Neural cell (in vitro differentiated cells): Measurements from ENCODE around the gene PAX8. TPM values are rescaled to one million over a fixed set of nuclear protein-coding genes. Genes with fewer than 3 reads are reported as not detected.

ENCODE experiments used
- H2AFZ ChIP-seq: fragments of 200-600, 300-800 bp; sonication (generic), shearing (Covaris generic); 2 replicates; pipeline ENCODE4 v1.6.0; 2014; ENCODE audit warnings: low read depth, mild to moderate bottlenecking, antibody characterized with exemption, low read length, moderate library complexity
- H3F3A ChIP-seq: fragments of 200-600 bp; shearing (Covaris generic); 2 replicates; pipeline ENCODE4 v1.6.1; 2016; ENCODE audit warnings: mild to moderate bottlenecking, moderate library complexity, mixed read lengths, antibody characterized with exemption, low read length; ENCODE audit not compliant: insufficient read depth, poor library complexity, severe bottlenecking
- H3K27ac ChIP-seq: fragments of 200-600, 300-800 bp; sonication (generic), shearing (Covaris generic); 2 replicates; pipeline ENCODE4 v1.5.1; 2014; ENCODE audit warnings: mild to moderate bottlenecking, low read length, moderate library complexity
- H3K27me3 ChIP-seq: fragments of 300-800, 200-600 bp; sonication (generic), shearing (Covaris generic); 2 replicates; pipeline ENCODE4 v1.6.0; 2014; ENCODE audit warnings: mild to moderate bottlenecking, low read depth, low read length, moderate library complexity; ENCODE audit not compliant: insufficient read depth
- H3K36me3 ChIP-seq: fragments of 300-800, 200-600 bp; sonication (generic), shearing (Covaris generic); 2 replicates; pipeline ENCODE4 v1.5.1; 2014; ENCODE audit warnings: mild to moderate bottlenecking, antibody characterized with exemption, low read length, moderate library complexity; ENCODE audit not compliant: insufficient read depth
- H3K4me2 ChIP-seq: fragments of 300-800, 200-600 bp; sonication (generic), shearing (Covaris generic); 2 replicates; pipeline ENCODE4 v1.6.0; 2014; ENCODE audit warnings: mild to moderate bottlenecking, low read length
- H3K4me3 ChIP-seq: fragments of 300-800, 200-600 bp; sonication (generic), shearing (Covaris generic); 2 replicates; pipeline ENCODE4 v1.5.1; 2014; ENCODE audit warnings: mild to moderate bottlenecking, low read length, moderate library complexity
- H3K79me2 ChIP-seq: fragments of 200-600 bp; shearing (Covaris generic); replicated peaks from 2 replicates; pipeline ENCODE4 v1.6.0; 2014; ENCODE audit warnings: mild to moderate bottlenecking, low read length, moderate library complexity; ENCODE audit not compliant: insufficient read depth
- H3K9ac ChIP-seq: fragments of 300-800, 200-600 bp; sonication (generic), shearing (Covaris generic); 2 replicates; pipeline ENCODE4 v1.6.1; 2016; ENCODE audit warnings: mild to moderate bottlenecking, low read length, mixed read lengths
- H3K9me2 ChIP-seq: fragments of 200-600 bp; shearing (Covaris generic); 2 replicates; pipeline ENCODE4 v1.6.1; 2016; ENCODE audit warnings: mild to moderate bottlenecking, low read length, mixed read lengths; ENCODE audit not compliant: insufficient read depth
- H3K9me3 ChIP-seq: fragments of 200-600, 300-800 bp; sonication (generic), shearing (Covaris generic); 2 replicates; pipeline ENCODE4 v1.6.1; 2016; ENCODE audit warnings: mild to moderate bottlenecking, mixed run types, low read length, moderate library complexity, mixed read lengths
- H4K20me1 ChIP-seq: fragments of 200-600 bp; shearing (Covaris generic); 2 replicates; pipeline ENCODE4 v1.6.1; 2016; ENCODE audit warnings: mild to moderate bottlenecking, mixed run types; ENCODE audit not compliant: insufficient read depth
- CTCF ChIP-seq: fragments of 450-650 bp; IDR thresholded peaks from 2 replicates; pipeline ENCODE4 v1.5.1; 2014; ENCODE audit warnings: antibody characterized with exemption, mild to moderate bottlenecking, moderate library complexity; ENCODE audit not compliant: poor library complexity, severe bottlenecking
- EZH2 ChIP-seq: fragments of 200-600, 300-800 bp; shearing (Covaris generic), sonication (generic); IDR thresholded peaks from 2 replicates; pipeline ENCODE4 v1.6.1; 2014; ENCODE audit warnings: antibody characterized with exemption, low read length, borderline replicate concordance, mild to moderate bottlenecking; ENCODE audit not compliant: insufficient read depth, poor library complexity, severe bottlenecking
- POLR2AphosphoS5 ChIP-seq: IDR thresholded peaks from 2 replicates; pipeline ENCODE4 v1.6.1; 2012
- SMC3 ChIP-seq: fragments of 450-650 bp; conservative IDR thresholded peaks from 2 replicates; pipeline ENCODE4 v1.6.1; 2014; ENCODE audit warnings: antibody characterized with exemption, mild to moderate bottlenecking, moderate library complexity; ENCODE audit not compliant: poor library complexity
- TAF1 ChIP-seq: IDR thresholded peaks from 2 replicates; pipeline ENCODE4 v1.6.1; 2012; ENCODE audit warnings: low read depth
- polyA plus RNA-seq: library from polyadenylated mRNA; depleted of rRNA; stranded (reverse); fragments of >200 nt; gene quantifications from 2 replicates; pipeline ENCODE4 v1.2.3, GENCODE V29; 2014
- TF ChIP-seq, protein P1 (sequence below): IDR thresholded peaks from 2 replicates; pipeline ENCODE4 v1.6.1; 2012; ENCODE audit warnings: borderline replicate concordance

PAX8 gene
- polyA plus RNA-seq, 1 donor from 2014 or later, result not detected

- Histone ChIP-seq H2AFZ (no peak overlapping the region), H3K27ac (no peak overlapping the region), H3K27me3 (no peaks in the 10 kb centered on the region), H3K9me3 (no peaks in the 10 kb centered on the region), H3K36me3 (no peaks in the 10 kb centered on the region), H3K4me2 (no peak overlapping the region), H3K9ac (no peak overlapping the region), H3K79me2 (no peaks in the 10 kb centered on the region), H3K4me3 (no peak overlapping the region), H4K20me1 (no peaks in the 10 kb centered on the region), H3F3A (no peaks in the 10 kb centered on the region), H3K9me2 (no peaks in the 10 kb centered on the region)
- TF ChIP-seq CTCF (no peak), SMC3 (no peak), EZH2 (no peak), TAF1 (no peak)
- TF ChIP-seq, protein P1, sequence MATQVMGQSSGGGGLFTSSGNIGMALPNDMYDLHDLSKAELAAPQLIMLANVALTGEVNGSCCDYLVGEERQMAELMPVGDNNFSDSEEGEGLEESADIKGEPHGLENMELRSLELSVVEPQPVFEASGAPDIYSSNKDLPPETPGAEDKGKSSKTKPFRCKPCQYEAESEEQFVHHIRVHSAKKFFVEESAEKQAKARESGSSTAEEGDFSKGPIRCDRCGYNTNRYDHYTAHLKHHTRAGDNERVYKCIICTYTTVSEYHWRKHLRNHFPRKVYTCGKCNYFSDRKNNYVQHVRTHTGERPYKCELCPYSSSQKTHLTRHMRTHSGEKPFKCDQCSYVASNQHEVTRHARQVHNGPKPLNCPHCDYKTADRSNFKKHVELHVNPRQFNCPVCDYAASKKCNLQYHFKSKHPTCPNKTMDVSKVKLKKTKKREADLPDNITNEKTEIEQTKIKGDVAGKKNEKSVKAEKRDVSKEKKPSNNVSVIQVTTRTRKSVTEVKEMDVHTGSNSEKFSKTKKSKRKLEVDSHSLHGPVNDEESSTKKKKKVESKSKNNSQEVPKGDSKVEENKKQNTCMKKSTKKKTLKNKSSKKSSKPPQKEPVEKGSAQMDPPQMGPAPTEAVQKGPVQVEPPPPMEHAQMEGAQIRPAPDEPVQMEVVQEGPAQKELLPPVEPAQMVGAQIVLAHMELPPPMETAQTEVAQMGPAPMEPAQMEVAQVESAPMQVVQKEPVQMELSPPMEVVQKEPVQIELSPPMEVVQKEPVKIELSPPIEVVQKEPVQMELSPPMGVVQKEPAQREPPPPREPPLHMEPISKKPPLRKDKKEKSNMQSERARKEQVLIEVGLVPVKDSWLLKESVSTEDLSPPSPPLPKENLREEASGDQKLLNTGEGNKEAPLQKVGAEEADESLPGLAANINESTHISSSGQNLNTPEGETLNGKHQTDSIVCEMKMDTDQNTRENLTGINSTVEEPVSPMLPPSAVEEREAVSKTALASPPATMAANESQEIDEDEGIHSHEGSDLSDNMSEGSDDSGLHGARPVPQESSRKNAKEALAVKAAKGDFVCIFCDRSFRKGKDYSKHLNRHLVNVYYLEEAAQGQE, result no peak
These were observed 47.7 kb downstream of the PAX8 start for GRCh38 chr2:113231064-113231463.

DNA sequence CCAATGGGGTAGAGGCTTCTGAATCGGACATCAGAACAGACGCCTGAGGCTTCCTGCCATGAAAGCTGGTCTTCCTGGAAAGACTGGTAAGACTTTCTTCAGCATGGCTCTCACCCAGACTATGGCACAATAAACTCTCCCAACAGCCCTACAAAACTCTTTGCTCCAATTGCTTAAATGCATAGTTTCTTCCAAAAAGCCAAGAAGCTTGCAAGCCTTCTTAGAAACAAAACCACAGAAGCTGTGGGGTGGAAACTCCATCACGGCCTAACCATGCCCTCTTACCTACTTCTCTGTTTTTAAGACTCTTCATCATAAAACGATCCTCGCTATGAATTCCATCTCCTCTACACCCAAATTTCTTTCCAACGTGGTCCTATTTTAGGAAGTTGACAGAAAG lies 48.2 kb downstream of the PAX8 start:
- no peak overlapping the region for H3K4me3 ChIP-seq
- no peak overlapping the region for H3K9ac ChIP-seq
- no peak overlapping the region for H3K4me2 ChIP-seq
- no peak overlapping the region for H3K27ac ChIP-seq
- no peaks in the 10 kb centered on the region for H3F3A ChIP-seq
- no peaks in the 10 kb centered on the region for H3K79me2 ChIP-seq
- H4K20me1 ChIP-seq, result no peaks in the 10 kb centered on the region
- no peaks in the 10 kb centered on the region for H3K9me2 ChIP-seq
- no peak overlapping the region for H2AFZ ChIP-seq
- no peaks in the 10 kb centered on the region for H3K27me3 ChIP-seq
- no peaks in the 10 kb centered on the region for H3K9me3 ChIP-seq
- no peaks in the 10 kb centered on the region for H3K36me3 ChIP-seq
- TF ChIP-seq POLR2AphosphoS5 (no peak), EZH2 (no peak), CTCF (no peak), SMC3 (no peak)
- TF ChIP-seq, protein P1, result no peak
